Suppressor macrophage treated with lipopolysaccharide for 1 hour (primary cell): ENCODE measurements around the gene SPEF1.
"Not testable (repeated sequence)": the region's sequence is repeated elsewhere in the genome, so short reads cannot be mapped to it uniquely, and the experiment has no call there.

Experiments
- DNase-seq, 3 donors: peaks; one replicate each; pipeline ENCODE4 v3.0.0-alpha.2; 2020 to 2022

Gene SPEF1

DNA sequence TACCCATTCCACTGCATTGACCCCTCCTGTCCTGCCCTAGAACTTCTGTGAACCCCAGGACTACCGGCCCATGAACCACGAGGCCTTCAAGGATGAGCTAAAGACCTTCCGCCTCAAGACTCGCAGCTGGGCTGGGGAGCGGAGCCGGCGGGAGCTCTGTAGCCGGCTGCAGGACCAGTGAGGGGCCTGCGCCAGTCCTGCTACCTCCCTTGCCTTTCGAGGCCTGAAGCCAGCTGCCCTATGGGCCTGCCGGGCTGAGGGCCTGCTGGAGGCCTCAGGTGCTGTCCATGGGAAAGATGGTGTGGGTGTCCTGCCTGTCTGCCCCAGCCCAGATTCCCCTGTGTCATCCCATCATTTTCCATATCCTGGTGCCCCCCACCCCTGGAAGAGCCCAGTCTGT, 23.5 kb upstream of the SPEF1 start:
- no peak for DNase-seq

DNA sequence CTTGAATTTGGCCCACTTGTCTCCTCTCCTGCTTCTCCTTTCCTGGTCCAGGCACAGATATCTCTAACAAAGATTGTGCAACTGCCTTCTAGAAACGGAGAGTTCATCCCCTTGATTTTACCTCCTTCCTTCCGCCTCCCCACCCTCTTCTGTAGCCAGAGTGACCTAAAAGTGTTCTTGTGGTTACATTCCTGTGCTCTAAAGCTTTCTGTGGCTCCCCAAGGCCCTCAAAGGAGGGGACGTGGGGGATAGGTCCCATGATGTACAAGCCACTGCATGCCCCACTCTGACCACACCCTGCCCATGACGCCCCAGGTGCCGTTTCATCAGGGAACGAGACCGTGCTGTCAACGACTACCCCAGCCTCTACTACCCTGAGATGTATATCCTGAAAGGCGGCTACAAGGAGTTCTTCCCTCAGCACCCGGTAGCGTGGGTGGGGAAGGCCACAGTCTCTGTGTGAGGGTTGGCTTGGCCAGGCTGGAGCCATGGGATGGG, 23.1 kb upstream of the SPEF1 start:
- DNase-seq: no peak

DNA sequence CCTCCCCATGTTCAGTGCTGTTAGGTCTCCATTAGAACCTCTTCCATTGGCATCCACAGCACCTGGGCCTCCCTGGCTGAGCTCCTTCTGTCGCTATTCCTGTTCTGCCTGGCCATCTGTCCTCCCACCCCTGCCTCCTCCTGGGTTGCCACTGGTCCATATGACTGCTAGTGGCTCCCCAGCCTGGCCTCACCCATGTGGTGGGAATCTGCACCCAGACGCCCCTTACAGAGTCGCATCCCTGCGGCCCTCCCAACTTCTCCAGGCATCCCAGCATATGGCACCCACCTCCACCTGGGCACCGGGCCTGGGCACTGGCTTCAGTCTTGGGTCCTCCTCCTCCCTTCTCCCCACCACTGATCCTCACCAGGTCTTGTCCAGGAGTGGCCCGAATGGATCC, 22.6 kb upstream of the SPEF1 start:
- no peak for DNase-seq

DNA sequence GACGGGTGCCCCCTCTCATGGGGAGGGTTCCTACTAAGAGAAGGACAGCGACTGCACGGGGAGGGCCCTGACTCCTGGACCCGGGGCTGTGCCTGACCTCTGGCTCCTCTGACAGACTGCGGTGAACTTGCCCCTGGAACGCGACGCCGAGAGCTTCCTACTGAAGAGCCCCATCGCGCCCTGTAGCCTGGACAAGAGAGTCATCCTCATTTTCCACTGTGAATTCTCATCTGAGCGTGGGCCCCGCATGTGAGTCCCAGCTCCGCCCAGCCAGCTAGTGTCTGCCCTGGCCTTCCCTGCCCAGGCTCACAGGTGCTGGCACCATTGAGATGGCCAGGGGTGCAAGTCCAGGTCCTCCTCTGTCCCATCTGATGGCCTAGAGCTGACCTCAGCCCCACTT, 22.0 kb upstream of the SPEF1 start:
- no peak for DNase-seq

DNA sequence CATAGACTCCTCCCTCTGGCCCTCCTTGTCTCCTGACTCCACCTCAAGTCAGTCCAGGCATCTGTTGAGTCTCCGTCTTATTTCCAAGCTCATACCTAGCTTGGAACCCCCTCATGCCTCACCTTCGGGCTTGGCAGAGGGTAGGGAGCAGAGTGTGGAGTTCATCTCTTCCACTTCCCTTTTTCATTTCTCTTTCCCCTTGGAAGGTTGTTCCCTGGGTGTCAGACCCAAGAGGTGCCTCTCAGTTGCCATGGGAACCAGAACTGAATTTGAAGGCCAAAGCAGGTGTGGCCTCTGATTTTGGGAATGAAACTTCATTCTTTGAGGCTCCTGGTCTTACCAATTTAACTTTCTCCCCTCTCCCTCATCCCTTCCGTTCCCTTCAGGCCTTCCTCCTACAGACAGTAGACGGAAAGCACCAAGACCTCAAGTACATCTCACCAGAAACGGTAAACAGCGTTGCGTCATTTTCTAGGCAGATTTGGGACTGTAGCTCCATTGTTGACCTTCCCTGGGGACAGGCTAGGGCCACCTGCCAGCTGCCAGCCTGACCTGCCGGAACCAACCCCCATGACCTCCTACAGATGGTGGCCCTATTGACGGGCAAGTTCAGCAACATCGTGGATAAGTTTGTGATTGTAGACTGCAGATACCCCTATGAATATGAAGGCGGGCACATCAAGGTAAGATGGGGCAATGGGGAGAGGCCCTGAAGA, 21.4 kb upstream of the SPEF1 start:
- DNase-seq: no peak

DNA sequence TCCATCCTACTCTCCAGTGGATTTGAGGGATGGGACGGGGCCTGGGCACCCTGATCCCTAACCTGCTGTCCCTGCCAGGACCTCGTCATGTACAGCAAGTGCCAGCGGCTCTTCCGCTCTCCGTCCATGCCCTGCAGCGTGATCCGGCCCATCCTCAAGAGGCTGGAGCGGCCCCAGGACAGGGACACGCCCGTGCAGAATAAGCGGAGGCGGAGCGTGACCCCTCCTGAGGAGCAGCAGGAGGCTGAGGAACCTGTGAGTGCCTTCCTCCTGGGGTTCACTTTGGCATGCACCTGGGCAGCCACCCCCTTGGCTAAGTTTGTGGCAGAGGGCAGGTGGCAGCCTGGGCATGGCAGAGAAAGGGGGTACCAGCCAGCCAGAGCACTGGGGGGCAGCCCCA, 20.6 kb upstream of the SPEF1 start:
- DNase-seq: no peak

DNA sequence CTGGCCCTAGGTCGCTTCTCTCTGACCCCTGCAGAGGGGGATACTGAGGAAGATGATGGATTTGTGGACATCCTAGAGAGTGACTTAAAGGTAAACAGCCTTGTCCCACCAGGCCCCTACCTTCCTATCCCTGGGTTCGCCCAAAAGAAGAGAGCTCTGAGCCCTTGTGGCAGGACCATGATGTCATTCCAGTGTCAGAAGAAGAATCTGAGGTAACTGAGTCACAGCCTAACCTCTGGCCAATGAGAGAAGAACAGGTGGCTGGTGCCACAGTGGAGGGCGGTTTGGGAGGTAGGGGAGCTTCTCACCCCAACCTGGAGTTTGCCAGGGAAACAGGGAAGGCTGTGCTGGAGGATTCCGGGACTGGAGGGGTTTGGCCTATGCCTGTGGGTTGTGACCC, 20.1 kb upstream of the SPEF1 start:
- no peak for DNase-seq

DNA sequence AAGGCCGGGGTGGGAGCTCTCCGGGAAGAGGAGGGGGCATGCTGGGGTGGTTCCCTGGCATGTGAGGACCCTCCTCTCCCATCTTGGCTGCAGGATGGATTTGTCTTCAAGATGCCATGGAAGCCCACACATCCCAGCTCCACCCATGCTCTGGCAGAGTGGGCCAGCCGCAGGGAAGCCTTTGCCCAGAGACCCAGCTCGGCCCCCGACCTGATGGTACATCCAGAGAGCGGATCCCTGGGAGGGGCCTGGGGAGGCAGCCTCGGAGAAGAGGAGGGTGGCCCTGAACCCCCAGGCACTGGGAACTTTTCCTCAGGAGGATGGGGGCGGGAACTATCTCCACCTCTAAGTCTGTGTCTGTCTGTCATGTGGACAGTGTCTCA, 19.6 kb upstream of the SPEF1 start:
- DNase-seq: no peak

DNA sequence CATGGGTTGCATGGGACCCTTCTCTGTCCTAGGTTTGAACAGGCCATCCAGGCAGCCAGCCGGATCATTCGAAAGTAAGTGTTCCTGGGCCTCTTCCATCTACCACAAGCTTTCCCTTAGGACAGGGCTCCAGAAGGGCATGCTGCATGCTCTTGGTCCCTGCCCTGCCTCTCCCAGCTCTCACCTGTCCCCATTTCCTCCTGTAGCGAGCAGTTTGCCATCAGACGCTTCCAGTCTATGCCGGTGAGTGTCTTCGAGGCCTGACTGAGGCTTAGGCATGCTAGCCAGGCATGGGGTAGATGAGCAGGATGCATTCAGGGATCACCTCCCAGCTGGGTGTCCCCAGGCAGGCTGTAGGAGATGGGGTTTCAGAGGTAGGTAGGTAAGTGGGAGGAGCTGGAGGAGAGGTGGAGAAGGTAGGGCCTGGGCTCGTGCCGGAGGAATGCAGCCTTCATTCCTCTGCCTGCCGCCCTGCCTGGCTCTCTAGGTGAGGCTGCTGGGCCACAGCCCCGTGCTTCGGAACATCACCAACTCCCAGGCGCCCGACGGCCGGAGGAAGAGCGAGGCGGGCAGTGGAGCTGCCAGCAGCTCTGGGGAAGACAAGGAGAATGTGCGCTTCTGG, 19.1 kb upstream of the SPEF1 start:
- DNase-seq: no peak

DNA sequence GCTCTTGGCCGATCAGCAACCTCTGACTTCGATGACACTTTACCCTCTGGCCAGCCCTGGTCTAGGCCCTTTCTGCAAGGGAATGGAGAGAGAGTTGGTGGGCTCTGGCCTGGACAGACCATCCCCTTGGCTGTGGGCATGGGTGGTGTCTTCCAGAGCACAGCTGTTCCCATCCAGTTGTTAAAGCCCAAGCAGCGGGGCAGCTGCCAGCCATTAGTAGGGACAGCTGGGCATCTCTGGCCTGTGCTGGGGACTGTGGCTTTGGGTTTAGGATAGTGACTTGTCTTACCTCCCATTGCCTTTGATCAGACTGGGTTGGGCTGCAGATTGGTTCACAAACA, 17.6 kb upstream of the SPEF1 start:
- no peak for DNase-seq

DNA sequence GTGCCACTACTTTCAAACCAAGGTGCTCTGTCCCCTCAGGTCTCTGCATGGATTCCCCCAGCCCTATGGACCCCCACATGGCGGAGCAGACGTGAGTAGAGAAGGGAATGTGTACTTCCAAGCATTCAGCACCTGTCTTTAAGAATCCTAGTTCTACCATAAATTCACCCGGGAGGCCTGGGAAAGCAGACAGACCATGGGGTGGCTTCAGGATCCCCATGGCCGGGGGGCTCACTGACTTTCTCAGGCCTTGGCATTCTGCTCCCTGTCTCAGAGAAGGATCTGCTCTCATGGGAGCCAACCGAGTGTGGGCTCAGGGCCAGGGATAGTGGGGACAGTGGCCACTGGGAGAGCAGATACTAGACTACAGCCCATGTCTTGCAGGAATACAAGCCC, 17.1 kb upstream of the SPEF1 start:
- no peak for DNase-seq

DNA sequence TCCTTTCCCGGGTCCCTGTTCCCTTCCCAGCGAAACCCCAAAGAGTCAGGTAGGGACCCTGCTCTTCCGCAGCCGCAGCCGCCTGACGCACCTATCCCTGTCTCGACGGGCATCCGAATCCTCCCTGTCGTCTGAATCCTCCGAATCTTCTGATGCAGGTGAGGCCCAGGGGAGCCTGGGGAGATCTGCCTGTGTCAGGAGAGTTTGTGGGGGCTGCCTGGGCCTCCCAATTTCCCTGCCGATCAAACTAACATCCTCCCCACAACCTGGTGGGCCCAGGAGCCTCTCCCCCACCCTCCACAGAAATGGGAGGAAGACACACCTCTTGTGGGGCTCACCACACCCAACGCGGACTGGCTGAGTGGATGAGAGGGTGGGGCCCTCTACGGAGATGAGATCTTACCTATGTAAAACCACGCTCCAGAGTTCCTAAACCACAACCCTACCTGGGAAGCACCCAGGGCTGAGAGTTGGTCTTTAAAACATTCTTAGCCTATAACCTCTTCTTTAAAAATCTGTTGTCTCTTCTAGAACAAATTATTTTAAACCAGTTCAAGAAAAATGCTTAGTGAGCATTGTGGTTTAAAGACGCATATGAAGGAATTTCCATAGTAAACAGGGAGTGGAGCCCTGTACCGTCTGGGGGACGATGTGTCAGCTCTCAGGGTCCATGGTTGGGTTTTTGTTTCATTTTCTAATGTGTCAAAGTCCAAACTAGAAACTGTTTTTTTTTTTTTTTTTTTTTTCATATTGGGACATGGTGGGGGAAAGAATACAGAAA, 16.5 kb upstream of the SPEF1 start:
- DNase-seq: peak; percentile 61 to 87 (median 69)

DNA sequence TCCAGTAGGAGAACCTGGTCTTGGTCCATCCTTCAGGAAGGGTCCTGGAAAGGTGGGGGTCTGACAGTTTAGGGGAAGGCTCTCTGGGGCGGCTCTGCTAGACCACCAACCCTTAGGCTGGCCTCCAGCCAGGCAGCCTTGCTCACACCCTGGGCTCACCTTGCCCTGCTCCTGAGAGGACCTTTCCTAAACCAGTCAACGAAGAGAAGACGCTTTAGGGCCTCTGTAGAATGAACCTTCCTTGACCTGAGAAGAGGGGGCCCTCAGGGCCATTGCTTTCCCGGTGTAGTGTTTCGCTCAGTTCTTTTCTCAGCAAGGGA, 15.9 kb upstream of the SPEF1 start:
- no peak for DNase-seq

DNA sequence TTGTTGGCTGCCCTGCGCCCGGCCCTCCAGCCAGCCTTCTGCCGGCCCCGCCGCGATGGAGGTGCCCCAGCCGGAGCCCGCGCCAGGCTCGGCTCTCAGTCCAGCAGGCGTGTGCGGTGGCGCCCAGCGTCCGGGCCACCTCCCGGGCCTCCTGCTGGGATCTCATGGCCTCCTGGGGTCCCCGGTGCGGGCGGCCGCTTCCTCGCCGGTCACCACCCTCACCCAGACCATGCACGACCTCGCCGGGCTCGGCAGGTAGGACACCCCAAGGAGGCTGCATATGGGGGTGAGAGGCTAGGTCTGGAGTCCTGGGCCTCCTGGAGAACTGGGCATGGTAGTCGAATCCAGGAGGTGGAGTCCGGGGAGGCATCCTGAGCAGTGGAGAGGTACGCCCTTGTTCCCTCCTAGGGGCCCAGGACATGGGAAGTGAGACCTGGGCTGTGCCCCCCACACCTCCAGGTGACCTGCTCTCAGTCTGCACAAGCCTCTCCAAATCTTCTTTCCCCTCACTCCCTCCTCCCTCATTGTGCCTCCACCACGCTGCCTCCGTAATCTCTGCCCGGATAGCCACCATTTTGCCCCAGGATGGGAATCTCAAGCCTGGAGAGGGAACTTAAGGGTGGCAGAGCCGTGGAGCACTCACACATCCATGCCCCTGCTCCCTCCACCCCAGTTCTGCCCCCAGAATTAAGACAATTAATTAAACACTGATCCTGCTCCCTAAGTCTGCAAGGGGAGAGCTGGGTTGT, 15.4 kb upstream of the SPEF1 start:
- no peak for DNase-seq

DNA sequence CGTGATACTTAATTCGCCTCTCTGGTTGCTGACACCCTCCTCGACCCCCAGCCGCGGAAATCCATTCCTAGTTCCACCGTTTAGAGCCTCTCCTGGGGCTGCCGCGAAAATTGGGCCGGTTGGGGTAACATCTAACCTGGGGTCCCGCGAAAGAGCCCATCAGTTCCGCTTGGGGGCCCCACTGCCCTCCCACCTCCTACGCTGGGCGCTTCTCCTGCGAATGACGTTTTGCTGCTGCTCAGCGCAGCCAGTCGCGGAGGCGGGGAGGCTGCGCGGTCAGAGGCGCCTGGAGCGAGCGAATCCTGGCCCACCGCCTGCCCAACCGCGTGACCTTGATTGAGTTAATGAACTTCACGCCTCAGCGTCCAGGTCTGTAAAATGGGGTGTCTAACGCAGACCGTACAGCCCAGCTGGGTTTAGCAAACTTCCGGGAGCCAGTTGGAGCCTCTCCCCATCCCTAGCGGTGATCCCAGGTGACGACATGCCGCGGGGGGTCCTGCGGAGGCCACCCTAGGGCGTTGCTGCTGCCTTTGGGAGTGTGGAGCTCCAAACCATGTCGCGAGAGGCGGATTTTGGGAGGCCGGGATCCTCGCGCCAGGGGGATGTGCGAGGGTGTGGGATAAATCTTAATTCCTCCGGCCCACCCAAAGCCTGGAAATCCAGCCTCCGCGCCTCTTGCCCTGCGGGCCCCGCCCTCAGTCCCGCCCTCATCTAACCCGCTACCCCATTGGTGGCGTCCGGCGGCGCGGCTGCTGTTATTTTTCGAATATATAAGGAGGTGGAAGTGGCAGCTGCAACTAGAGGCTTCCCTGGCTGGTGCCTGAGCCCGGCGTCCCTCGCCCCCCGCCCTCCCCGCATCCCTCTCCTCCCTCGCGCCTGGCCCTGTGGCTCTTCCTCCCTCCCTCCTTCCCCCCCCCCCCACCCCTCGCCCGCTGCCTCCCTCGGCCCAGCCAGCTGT, 14.5 kb upstream of the SPEF1 start, which contains the start of gene CDC25B:
Gene CDC25B (plus strand): TSS at position 800 of the 958 bp plus-strand sequence. CDS start 222 bp downstream, outside the sequence.
- DNase-seq: peak; percentile 89 to 95 (median 92)

DNA sequence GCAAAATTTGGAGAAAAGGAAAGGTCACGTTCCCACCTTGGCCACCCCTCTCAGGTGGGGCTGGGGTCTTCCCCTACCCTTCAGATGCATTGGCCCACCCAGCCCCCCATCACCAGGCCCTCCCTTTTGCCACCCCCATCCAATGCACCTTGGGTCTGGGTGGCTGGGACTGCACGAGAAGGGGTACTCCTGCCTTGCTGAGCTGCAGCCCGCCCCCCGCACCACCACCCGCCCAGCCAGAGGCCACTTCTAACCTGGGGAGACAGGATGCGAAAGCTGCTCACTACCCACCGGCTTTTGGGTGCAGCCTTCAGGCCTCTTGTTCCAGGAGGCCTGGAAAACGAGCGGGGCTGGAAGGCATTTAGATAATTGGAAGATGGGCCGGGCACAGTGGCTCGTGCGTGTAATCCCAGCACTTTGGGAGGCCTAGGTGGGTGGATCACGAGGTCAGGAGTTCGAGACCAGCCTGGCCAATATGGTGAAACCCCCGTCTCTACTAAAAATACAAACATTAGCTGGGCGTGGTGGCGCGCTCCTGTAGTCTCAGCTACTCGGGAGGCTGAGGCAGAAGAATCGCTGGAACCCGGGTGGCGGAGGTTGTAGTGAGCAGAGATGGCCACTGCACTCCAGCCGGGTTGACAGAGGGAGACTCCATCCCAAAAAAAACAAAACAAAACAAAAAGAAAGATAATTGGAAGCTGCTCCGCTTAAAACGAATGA, 13.6 kb upstream of the SPEF1 start:
- DNase-seq: no peak

DNA sequence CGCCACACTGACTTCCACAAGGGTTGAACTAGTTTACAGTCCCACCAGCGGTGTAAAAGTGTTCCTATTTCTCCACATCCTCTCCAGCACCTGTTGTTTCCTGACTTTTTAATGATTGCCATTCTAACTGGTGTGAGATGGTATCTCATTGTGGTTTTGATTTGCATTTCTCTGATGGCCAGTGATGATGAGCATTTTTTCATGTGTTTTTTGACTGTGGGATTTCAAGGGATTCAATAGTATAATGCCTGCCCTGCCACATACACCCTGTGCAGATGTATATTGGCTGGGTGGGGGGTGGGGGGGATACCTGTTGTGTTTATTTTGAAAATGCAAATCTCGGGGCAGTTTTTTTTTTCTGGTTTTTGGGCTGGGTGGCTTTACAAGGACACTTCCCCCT, 12.9 kb upstream of the SPEF1 start:
- not testable (repeated sequence) for DNase-seq

DNA sequence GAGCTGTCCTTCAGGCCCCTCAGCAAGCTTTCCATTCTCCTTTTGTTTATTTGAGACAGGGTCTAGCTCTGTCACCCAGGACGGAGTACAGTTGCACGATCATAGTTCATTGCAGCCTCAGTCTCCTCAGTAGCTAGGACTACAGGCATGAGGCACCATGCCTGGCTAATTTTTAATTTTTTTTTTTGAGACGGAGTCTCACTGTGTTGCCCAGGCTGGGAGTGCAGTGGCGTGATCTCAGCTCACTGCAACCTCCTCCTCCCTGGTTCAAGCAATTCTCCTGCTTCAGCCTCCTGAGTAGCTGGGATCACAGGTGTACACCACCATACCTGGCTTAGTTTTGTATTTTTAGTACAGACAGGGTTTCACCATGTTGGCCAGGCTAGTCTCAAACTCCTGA, 8.0 kb upstream of the SPEF1 start:
- DNase-seq: not testable (repeated sequence)

DNA sequence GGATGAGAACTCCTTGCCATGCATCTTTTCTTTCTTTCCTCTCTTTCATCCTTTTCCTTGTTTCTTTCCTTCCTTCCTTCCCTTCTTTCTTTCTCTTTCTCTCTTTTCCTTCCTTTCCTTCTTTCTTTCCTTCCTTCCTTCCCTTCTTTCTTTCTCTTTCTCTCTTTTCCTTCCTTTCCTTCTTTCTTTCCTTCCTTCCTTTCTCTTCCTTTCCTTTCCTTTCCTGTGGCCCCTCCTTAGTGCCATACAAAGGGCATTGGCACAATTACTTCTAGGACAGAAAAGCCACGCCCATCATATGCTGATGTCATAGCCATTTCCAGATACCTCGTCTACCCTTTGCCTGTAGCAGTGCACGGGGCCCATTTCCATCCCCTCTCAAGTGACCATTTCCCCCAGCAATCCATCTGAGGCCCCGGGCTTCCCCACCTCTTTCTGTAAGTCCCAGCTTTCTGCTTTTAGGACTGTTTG, 7.5 kb upstream of the SPEF1 start:
- DNase-seq: peak in 1 of 3 donors; percentile 30

DNA sequence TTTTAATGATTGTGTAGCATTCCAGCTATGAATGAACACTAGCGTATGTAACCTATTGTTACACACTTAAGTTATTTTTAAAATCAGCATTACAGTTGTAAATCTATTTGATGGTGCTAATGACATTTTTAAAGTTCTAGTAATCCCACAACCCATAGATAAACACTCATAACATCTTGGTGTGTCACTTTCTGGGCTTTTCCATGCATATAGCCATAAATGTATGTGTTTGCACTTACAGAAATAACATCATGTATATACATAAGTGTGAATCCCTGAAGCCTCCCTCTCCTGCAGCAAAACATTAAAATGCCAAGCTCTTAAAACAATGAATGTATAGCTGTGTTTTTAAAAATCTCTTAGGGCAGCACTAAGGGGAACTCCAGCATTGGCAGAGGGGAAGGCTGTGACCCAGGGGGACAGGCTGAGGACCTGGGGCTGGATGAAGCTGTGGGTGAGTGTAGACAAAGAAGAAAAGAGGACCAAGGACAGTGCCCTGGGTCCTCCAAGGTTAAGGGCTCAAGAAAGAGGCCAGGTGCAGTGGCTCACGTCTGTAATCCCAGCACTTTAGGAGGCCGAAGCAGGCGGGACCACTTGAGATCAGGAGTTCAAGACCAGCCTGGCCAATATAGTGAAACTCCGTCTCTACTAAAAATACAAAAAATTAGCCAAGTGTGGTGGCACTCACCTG, 6.2 kb upstream of the SPEF1 start:
- DNase-seq: no peak
